ENCODE results near the gene SPDEF.

SPDEF gene

DNA sequence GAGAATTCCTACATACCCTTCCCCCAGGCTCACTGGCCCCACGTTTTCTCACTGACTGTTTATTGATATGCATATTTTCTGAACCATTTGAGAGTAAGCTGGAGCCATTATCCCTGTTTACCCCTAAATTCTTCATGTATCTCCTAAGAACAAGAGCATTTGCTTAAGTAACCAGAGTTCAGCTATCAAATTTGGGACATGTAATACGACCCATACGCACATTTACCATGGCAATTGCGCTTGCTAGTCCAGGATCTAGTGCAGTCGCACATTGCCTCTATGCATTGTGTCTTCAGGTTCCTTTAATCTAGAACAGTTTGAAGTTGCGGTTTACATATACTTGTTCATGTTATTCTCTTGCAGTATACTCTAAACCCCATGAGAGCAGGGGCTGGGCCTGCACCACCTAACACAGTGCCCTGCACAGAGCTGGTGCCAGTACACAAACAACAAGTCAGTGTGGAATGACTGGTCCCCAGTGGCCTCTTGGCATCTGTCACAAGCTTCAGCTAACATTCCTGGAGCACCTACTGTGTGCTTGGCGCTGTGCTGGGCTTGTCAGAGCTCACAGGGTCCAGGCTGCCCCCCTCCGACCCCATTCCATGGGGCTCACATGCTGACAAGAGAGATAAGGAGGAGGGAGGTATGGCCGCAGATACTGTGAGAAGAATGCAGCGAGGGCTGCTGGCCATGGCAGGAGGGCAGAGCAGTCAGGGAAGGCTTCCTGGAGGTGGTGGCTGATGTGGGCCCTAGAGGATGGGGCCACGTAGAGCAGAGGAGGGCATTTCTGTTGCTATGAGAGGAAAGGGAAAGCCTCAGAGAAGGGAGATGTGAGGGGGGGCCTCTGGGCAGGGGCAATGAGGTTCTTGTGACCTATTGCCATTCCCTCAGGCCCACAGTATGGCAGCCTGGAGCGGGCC, 28.1 kb downstream of the SPDEF start:
- peak; percentile 9 for DNase-seq (ENCODE audit: low spot score)

DNA sequence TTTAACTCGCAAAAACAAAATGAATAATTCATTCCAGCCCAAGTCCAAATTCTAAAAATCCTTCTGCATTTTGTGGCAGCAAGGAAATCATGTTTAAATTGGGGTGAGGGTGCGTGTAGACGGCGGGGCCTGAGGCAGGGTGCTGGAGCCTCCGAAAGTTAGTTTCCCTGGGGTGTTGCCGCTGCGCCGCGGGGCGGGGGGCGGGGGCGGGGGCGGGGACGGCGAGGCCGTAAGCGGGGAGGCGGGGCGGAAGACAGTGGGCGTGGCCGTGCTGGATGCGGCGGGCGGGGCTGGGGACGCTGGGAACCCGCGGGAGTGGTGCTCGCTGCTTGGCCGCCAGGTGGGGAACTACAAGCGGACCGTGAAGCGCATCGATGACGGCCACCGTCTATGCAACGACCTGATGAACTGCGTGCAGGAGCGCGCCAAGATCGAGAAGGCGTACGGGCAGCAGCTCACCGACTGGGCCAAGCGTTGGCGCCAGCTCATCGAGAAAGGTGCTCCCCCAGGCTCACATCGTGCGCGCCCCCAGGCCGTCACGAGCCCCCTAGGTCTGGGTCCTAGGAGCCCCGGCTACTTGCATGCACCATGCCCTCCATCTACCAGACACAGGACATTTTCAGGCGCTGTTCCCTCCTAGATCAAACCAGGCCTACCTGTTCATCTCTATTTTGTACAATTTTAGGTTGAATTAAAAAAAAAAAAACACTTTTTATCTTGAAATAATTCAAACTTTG, 29.0 kb downstream of the SPDEF start:
- peak; percentile 92 for DNase-seq (ENCODE audit: low spot score)

DNA sequence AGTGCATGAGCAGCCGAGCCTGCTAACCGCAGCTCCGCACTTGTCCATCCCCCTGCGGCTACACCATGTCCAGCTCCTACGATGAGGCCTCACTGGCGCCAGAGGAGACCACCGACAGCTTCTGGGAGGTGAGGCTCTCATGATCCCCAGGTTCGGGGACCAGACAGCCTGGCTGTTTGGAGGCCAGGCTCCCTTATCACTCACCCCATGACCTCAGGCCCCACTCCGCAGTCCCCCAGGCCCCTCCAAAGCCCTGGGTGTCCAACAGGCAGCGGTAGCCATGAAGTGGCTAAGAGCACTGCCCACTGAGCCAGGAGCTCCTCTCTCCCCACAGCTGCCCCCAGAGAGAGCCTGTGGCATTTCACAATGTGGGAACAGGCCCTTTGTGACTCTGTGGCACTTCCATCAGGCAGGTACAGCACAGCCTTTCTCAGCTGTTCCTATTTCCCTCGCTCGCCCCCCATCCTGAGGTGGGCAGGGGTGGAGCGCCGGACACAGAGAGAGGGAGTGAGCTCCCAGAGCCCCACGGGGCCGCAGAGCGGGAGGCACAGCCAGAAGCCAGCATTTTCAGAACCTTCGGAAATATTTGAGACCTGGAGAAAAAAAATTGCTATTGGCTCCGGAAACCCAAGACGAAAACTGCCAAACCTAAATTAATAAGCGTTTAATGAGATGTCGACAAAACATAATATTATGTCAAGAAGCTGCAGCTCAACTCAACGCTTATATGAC, 29.7 kb downstream of the SPDEF start:
- DNase-seq (ENCODE audit: low spot score) = no peak

DNA sequence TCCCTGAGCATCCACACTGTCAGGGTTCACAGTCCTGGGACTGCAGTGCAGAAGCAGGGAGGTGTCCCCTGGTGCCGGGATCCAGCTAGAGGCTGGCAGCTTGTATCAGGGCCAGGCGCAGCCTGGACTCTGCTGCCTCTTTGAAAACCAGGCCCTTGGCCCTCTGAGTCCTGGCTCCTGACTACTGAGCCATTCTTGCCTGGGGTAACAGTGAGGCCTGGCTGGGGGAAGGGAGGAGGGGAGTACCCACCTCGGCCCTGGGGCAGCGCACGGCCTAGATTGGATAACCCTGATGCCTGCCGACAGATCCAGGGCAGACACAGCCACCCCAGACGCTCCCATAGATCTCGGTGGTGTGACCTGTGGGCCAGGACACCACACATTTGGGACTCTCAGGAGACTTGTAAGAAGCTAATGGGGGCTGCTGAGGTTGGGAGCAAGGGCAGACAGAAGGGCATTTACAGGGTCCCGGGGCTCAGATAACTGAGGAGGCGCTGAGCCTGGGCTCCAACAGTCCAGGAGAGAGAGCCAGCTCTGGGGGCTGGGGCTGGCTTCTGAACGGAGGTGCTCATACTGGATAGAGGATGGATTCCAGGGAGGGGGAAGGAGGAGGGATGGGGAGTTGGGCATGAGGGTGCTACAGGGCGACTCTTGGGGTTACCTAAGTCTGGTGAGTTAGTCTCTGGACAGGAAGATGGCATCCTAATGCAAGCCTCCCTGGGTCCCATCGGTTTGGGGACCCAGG, 30.5 kb downstream of the SPDEF start:
- no peak for DNase-seq (ENCODE audit: low spot score)

- DNase-seq (ENCODE audit: low spot score) = no peak
Observed at GRCh38 chr6:34524971-34525370, 31.2 kb downstream of the SPDEF start.

DNA sequence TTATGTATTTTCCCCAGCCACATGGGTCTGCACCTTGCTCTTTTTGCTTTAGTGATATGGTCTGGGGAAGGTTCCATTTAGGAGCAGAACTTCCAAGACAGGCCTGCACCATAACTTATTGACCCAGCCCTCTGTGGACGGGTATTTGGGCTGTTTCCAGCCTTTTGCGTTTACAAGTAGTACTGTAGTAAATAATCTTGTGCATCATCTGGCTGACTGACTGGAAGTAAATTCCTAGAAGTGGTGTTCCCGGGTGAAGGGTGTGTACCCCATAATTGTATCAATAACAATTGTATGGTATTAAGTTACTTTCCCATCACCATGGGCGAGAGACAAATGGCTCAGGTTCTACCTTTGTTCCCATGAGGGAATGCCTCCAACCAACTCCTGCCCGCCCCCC, 31.6 kb downstream of the SPDEF start:
- DNase-seq (ENCODE audit: low spot score) = no peak

GRCh38 chr6:34523441-34524206, 32.5 kb downstream of the SPDEF start:
- no peak for DNase-seq (ENCODE audit: low spot score)

DNA sequence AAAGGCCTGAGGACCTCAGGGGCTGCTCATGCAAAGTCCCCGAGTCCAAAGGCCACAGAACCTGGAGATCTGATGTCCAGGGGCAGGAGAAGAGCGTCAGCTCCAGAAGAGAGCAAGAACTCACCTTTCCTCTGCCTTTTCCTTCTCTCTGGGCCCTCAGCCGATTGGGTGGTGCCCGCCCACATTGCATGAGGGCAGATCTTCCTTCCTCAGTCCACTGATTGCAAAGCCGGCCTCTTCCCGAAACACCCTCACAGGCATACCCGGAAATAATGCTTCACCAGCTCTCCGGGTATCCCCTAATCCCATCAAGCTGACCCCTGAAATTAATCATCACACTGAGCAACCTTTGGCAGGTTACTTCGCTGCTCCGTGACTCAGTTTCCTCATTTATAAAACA, 33.4 kb downstream of the SPDEF start:
- no peak for DNase-seq (ENCODE audit: low spot score)

GRCh38 chr6:34521463-34522285, 34.5 kb downstream of the SPDEF start:
- DNase-seq (ENCODE audit: low spot score) = no peak

DNA sequence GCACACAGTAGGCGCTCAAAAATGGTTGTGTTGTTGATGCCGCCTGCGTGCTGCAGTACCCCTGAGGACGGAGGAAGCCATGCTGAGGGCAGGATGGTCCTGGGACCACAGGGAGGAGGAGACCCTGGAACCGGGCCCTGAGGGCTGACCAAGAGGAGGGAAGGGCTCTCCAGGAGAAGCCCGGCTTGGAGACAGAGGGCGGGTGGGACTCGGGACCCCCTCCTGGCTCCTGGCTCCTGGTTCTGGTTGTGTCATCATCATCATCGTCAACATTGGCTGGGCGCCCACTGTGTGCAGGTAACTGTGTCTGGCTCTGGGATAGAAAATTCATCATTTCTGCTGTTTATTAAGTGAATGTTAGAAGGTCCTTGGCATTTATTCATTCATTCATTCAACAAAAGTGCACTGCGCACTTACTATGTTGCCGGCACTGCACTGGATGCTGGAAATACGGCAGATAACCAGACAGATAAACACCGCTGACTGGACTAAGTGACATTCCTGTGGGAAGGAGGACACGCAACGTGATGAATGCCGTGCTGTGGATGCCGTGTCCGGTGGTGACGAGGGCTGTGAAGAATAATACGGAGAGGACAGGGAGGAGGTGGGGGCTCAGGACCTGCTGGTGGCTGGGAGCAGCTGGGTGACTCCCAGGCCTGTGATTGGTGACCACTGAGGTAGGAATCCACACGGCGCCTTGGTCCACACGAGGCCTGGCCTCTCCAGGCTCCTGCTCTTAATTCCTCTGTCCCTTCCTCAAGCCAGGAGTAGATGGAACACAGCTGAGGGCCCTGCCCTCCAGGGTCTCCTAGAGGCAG, 35.3 kb downstream of the SPDEF start:
- no peak for DNase-seq (ENCODE audit: low spot score)

DNA sequence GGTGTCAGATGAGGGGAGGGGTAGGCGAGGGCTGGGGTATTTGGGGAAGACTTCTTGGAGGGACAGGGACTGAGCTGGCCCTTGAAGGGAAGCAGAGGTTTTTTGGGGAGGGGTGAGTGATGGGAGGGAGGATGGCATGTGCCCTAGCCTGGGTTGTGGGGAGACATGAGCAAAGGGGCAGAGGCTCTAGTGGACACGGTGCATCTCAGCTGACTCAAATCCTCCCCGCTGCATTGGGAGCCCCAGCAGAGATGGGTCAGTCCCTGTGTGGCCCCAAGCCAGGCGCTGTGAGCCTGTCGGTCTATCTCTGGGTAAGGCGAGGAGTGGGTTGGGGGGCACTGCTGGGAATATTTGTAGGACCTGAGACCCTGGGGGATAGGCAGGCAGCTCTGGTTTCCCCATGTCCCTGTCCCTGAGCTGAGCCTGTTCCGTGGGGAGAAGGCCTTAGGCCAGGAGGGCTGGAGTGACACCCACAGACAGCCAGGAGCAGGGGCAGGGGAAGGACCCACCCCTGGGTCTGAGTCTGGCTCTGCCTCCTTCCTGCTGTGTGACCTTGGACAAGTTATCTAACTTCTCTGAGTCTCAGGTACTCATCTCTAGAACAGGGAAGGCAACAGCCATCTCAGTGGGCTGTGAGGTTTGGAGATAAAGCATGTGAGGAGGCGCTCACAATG, 36.0 kb downstream of the SPDEF start:
- DNase-seq (ENCODE audit: low spot score) = no peak

GRCh38 chr6:34518669-34519365, 37.3 kb downstream of the SPDEF start:
- DNase-seq (ENCODE audit: low spot score) = no peak

DNA sequence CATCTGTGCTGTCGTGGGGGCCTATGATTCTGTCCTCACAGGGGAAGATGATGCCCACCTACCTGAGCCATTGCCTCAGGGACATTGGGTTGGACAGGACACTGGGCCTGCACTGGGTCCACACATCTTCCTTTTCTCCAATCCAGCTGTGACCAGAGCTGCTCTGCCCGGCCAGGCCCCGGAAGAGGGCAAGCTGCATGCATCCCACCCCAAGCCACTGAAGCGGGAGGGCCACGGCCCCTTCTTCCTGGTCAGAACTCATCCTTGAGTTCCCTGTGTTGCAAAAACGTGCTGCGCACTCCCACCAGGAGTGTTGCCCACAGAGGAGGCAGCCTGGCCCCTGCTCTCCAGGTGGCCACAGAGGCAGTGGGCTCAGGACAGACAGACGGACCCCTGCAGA, 38.2 kb downstream of the SPDEF start:
- DNase-seq (ENCODE audit: low spot score) = no peak

DNA sequence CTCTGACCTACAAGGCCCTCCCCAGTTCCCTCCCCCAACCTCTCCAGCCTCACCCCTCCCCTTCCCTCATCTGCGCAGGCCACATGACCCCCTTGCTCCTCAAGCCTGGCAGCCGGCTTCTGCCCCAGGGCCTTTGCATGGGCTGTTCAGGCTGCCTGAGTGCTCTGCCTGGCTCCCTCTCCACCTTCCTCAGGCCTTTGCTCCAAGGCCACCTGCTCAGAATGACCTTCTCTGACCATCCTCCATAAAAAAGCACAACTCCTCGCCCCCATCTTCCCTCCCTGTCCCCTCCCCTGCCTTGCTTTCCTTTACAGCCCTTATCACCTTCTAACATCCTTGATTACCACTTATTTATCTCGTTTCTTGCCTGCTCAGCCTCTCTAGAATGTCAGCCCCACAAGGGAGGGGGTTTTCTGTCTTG, 38.7 kb downstream of the SPDEF start:
- DNase-seq (ENCODE audit: low spot score) = no peak

DNA sequence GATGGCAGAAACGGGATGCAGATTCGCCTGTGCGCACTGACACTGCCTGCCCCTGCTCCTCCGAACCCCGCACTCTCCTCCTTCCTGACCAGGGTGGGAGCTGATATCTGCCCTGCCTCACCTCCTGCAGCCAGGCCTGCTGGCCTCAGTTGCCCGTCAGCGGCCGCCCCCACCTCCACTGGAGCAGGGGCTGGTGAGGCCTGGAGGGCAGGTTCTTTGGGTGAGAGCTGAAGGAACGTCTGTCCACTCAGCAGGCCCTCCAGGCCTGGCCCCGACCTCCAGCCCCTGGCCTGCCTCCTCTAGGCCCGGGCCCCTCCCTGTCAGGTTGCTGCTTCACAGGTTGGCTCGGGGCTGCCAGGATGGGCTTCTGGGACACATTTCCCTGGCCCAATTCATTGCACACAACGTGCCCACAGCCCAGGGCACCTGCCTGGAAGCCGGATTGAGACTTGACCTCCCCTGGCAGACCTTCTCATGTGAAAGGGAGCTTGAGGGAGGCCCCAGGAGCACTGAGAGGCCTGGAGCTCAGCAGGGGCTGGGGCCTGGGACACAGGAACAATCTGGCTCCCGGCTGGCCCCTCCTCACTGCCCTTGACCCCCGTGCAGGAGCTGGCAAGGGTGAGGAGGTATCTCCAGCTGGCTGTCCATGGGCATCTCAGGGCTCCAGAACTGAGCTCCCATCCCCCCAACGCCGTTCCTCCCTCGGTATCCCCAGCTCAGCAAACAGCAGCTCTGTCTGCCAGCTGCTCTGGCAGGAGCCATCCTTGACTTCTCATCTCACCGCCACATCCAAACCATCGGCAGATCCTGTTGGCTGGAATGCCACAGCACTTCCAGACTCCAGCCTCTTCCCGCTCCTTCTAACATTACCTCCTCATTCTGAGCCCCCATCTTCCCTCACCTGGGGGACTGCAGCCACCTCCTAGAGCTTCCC, 39.5 kb downstream of the SPDEF start:
- no peak for DNase-seq (ENCODE audit: low spot score)

- no peak for DNase-seq (ENCODE audit: low spot score)
Observed at GRCh38 chr6:34515473-34516387, 40.4 kb downstream of the SPDEF start.
